Frontal cortex (tissue), 4 donors: ENCODE measurements around the gene SEPSECS. TPM values are rescaled to one million over a fixed set of nuclear protein-coding genes. Genes with fewer than 3 reads are reported as not detected.

Experiments
- DNase-seq, 2 donors: peaks; one replicate each; pipeline ENCODE4 v3.0.0; 2012; ENCODE audit warnings: low spot score in 2 of 2
- FAIRE-seq: peaks from 2 replicates; lab custom pipeline; 2012; peaks lifted over from hg19 to GRCh38; lab: Jason Lieb, UNC
- total RNA-seq: library from RNA; depleted of rRNA; stranded (reverse); fragments of >200 nt; gene quantifications from one replicate; pipeline ENCODE4 v1.2.3, GENCODE V29; 2014
- donor health status: control.
- donor health status: control.
- donor health status: control.

Gene SEPSECS
- total RNA-seq, 1 donor from 2014 or later = 13.0 TPM

DNA sequence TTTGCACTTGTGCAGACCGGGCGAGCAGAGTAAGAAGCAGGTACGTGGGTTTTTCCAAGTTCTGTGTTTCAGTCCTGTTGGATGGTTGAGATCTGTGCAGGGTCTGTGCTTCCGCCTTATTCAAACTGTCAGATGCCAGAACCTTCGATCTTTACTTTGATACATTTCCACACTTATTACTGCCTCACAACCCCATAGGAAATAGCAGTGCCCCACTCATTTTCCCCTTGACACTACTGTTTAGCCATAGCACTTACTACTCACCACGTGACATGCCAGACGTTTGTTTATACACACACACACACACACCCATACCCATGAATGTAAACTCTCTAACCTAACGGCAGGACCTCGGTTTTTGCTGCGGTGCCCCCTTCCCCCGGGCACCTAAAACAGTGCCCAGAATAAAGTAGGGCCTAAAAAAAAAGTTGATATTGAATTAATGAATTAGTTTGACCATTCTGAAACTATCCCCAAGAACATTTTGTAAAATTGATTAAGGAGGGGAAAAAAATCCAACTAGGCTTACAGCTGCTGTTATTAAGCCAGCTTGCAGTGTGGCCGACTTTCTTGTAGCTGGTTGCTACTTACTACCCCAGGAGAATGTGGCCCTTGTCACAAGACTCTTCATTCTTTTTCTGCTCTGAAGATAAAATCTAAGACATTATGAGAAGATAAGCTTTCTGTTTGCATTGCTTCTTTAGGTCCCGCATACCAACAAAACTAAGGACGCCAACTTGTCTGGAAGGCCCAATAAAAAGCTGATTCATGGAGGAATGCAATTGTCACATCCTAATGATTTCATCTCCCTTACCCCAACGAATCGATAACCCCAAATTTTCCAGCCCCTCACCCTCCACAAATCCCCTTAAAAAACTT, 704 bp upstream of the SEPSECS start:
- no peak for DNase-seq
- FAIRE-seq = no peak

DNA sequence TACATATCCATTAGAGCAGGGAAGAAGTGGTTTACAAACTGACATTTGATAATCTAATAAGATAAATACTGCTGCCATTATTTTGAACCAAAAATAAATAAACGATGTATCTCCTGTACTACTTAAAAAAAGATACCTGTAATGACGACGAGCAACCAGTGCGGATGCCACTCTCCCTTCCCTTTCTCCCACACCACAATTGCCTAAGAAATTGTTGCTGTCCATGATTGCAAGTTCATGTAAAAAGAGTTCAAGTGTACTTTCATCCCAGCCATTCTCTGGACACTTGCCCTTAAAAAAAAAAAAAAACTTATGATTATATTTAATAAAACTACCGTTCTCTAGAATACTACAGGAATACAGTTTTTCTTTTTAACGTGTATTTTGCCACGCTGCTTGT, 1.4 kb downstream of the SEPSECS start:
- DNase-seq (no peak), FAIRE-seq (no peak)

DNA sequence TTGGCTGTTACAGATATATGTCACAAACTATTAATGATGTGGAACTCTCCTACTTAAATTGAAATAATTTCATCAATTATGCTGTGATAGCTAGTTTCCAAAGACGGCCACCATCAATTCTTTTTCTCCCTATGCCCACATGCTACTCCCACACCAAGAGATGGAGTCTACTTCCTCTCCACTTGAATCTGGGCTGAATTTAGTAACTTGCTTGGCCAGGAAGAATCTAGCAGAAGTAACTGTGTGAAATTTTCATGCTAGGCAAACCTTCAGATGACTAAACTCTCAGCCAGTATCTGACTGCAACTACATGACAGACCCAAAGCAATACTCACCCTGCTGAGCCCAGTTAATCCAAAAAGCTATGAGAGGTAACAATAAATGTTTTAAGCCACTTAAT, 3.2 kb downstream of the SEPSECS start:
- FAIRE-seq (no peak), DNase-seq (no peak)

DNA sequence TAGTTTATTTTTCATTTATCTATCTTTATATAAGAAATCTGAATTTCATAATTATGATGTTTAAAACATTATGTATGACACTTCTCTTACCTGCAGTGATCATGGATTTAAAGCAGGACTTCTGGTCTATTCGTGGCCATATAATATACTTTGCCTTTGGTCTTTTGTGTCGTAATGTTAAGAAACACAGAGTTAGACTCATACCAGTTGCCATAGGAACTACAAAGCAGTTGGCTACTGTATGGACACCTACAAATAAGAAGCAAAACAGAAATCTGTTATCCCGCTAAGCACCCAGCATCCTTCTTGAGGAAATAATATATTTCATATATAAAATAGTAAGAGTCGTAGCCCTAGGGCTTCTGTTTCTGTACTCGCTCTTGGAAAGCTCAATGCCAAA, 4.3 kb downstream of the SEPSECS start:
- FAIRE-seq = no peak
- DNase-seq = no peak

DNA sequence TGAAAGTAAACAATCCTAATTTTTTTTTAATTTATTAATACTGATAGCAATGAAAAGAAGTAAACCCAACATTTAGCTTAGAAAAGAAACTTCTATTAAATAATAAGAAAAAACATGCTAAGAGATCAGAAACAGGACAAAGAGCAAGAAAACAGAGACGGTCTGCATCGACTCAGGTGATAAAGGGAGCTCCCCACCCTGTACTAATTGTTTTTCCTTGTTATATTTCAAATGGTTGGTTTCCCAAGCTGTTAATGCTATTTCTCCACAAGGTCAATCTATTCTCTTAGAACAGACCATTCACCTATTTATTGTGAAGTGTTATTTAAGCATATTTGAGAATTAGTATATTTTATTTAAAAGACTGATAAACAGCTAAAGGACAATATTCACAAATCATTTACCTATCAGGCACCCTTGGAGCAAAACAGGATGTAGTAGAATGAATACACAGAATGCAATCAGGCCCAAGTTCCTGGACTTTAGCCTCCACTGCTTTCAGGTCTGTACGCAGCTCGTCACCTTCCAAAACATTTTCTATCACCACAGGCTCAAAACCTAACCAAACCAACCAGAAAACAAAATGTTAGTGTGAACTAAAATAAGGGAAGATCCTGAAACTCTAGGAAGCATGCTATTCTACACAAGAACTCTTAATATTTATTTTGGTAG, 5.5 kb downstream of the SEPSECS start:
- FAIRE-seq (no peak), DNase-seq (no peak)

DNA sequence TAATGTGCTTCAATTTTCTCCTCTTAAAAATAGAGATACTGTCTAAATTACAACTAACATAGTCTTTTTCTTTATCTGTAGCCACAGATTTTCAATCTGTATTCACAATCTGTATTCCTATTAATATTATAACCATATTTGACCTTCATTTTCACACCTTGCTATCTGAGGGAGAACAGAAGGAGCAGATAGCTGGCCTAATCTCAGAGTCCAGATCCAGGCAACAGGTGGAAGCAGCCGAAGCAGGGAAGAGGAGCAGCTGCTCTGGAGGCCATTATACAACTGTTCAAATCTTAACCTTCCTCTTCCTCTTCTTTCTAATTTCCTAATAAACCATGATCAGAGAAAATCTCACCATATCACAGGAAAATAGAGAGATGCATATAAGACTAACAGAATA, 14.2 kb downstream of the SEPSECS start:
- no peak for DNase-seq
- no peak for FAIRE-seq

DNA sequence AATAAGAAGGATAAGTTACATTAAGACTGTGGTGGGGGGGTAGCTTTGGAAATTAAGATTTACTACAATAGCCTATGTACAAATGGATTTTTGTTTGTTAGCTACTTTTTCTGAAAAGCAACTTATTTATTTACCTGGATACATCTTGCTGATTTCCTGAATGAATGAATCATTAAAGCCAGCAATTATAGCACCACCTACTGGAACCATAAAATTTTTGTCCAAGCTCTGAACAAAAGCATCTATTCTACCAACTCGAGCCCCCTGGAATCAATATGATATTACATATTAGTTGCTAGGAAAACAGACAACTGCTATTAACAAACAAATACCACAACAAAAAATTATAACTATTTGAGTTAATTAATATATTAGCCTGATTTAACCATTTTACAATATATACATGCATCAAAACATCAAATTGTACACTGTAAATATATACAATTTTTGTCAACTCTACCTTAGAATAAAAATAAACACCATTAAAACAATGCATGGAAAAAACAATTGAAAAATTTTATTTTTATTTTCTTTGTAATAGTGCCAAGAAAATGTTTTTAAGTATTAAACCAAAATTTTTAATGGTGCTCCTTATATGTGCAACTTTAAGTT, 15.3 kb downstream of the SEPSECS start:
- DNase-seq = peak in 1 of 2 donors; percentile 36
- peak; percentile 80 for FAIRE-seq

DNA sequence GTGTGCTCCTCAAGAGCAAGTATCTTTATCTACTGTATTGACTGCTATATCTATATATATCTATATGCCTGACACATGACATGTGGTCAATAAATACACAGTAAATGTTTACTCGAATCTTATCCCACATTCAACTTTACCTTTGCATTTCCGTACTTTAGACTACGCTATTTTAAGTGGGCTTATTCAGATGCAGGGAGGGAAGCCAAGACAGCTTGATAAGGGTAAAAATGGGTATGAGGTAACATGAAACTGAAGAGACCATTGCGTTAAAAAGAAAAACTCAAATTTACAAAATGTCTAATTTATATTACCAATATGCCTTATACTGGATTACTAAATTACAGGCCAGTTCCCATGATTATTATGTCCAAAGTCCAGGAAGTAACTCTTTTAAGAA, 17.8 kb downstream of the SEPSECS start:
- FAIRE-seq (no peak), DNase-seq (no peak)

DNA sequence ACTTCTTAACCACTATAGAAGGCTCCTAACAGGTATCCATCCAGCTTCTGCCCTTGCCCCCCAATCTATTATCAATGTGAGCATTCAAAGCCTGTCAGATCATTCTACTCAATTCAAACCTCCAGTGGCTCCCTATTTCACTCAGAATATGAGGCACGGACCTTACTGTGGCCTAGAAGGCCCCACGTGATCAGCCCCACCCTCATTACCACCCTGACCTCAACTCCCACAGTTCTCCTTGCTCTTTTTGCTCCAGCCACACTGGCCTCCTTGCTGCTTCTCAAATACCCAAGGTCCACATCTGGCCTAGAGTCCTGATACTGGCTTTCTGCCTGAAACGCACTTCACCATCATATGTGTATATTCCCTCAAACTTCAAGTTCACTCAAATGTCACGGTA, 18.7 kb downstream of the SEPSECS start:
- FAIRE-seq (no peak), DNase-seq (no peak)

DNA sequence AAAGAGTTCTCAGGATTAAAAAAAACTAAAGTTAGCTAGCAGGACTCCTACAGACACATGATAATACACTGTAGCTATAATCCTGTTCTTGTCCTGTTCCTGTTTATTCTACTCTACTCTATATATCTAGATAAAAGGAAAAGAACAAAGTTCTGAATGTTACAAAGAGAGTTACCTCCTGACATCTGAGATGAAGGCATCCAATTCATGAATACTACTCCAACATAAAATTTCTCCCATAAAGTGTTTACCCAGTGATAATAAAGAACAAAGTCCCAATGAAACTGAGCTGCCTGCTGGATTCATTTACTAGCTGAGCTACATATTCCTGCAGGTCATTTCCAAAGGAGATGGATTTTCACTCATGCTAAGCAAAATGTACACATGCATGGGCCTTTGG, 27.1 kb downstream of the SEPSECS start:
- no peak for DNase-seq
- FAIRE-seq = no peak

DNA sequence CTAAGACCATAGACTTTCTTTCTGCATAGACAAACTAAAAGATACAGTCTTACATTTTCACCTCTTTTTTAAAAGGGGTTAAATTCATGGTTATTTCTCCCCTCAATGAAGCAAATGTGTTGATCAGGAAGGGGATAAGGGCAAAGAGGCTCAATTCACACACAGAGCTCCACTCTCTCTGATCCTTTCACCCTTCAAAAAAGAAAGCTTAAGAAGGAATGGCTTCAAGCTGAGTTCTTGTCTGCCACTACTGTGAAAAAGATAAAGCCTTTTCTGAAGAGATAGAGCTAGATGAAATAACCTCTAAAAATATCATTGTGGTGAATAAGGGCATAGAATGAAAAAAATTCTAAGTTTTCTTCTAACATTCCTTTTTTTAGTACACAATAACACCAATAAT, 28.3 kb downstream of the SEPSECS start:
- FAIRE-seq (no peak), DNase-seq (no peak)

DNA sequence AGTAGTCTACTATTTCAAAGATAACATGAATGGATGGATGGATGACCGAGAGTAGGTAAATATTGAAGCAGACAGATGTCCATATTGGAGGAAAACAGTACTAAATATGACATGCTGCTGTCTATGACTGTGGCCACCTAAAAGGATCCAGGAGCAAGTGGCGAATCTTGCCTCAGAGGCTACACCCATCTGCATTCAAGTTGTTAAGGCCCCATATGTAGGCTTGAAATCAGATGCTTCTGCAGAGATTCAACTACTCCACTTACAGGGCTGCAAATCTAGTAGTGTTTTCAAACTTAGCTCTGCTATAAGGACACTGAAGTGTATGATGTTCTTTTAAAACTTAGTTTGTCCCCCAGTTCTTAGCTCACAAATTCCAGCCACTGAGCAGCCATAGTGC, 28.9 kb downstream of the SEPSECS start:
- FAIRE-seq (no peak), DNase-seq (no peak)

DNA sequence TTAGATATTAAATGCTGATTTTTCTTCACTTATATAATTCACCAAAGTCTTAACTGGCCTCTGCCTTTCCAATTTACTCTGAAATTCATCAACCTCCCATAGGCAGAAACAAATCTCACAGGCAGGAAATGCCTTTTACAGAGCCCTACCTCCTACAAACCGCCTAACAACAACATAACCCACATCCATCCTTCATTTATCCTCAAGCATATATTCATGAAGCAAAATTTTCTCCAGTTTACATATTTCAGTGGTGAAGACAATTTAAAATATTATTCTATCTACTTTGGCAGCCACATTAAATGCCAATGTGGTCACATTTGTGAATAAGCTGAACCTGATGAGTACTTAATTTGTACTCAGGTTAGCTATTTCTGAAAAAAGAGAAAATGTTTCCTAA, 30.3 kb downstream of the SEPSECS start:
- no peak for FAIRE-seq
- no peak for DNase-seq

DNA sequence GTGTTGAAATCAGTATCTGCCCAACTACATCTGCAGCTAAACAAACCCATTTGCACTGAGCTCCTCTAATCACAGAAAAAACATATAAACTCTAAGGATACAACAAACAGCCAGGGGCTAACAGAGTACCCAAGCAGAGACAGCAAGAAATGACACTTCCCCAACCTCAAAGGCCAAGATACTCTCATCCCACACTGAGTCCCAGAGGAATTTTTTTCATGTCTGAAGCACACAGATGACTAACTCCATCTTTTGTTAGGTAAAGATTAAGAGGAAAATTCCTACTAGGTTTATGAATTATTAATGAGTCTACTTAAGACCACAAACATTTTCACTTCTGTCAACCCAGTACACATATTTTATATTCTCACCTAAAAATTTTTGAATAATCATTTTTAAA, 31.6 kb downstream of the SEPSECS start:
- DNase-seq = no peak
- FAIRE-seq = no peak

DNA sequence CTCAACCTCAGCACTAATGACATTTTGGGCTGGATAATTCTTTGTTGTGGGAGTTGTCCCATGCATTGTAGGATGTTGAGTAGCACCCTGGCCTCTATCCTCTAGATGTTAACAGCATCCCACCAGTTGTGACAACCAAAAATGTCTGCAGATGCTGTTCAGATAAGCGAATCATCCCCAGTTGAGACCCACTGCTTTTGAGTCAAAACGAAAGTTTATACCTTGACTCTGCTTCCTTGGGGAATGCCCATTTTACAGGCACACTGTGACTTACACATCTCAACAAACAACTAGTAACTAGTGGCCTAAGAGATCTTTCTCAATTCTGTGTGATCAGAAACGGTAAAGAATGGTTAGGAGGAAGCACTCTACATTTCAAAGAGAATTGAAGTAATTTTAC, 37.0 kb downstream of the SEPSECS start:
- FAIRE-seq (no peak), DNase-seq (no peak)

DNA sequence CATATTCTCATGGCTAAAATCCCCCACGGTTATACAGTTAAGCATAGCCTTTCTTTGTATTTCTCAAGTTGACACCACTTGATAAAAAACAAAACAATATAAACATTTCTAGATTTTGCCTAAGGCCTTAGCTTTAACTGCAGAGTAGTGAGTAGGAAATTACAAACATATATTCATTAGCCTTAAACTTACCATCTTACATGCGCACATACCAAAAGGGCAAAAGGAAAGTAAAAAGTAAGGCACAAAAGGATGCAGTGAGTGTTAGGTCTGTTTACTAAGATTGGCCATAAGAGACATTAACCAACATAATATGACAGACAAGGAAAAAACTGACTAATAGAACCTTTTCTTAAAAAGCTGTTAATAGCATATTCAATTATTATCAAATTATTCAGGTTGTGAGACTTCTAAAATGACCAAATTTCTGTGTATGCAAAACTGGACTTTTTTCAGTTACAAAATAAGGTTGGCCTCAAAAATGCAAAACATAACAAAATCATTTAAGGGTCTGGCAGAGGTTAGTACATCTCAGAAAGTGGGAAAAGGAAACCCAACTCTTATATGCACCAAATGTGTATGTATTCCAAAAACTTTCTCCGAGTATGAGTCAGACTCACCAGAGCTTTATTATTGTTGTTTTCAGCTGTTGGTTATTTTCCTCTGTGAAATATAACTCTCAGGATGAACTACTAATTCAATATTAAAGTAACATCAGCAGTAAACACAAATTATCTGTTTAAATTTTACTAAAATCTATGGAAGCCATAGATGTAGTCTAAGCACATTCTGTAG, 39.9 kb downstream of the SEPSECS start:
- no peak for DNase-seq
- FAIRE-seq = no peak

DNA sequence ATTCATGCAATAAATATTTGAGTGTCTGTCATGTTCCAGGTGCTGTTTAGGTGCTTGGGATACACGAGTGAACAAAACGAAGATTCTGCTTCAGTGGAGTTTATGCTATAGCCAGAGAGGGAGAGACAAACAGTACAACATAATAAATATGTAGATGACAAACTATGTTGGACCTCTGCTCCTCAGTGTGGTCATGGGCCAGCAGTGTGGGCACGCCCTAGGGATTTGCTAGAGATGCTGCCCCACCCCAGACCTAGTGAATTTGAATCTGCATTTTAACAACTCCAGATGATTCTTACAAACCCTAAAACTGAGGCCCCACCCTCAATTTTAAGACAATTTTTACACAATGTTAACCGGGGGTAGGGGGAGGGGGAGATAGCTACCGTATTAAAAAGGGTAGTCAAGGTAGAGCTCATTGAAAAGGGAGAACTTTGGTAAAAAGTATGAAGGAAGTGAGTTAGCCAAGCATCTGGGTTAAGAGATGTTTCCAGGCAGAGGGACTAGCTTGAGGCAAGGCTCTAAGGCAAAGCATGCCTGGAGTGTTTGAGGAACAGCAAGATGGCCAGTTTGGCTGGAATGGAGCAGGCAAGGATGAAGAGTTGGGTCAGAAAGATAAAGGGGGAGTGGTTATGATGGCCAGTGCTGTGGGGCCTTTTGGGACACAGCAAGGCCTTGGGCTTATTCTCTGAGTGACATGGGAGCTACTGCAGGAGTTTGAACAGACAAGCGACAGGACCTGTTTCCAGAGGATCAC, 42.4 kb downstream of the SEPSECS start:
- DNase-seq (no peak), FAIRE-seq (no peak)

DNA sequence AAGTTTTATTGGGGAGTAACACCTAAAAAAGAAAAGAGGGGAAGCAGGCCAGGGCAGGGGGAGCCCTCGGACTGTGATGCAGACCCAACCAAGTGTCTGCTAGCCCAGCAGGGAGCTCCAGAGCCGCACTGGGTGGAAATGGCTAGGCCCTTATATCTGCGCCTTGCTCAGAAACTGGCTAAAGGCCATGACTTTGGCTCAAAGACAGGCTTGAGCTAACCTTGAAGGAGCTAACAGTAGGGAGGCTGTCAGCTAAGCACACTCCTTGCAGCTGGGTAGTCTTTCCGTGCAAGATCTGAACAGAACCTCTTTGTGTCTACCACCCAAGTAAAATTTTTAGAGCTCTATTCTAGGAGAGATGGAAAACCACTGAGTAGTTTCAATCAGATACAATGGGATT, 43.0 kb downstream of the SEPSECS start:
- DNase-seq (no peak), FAIRE-seq (no peak)
